DND-41 (cell line): ENCODE results near the gene SREK1IP1.

Experiments
- EZH2 ChIP-seq: IDR thresholded peaks from 3 replicates; pipeline ENCODE4 v1.6.1; 2012; ENCODE audit warnings: borderline replicate concordance, low read depth, mild to moderate bottlenecking, moderate library complexity, low read length, inconsistent platforms; ENCODE audit not compliant: severe bottlenecking
- TF ChIP-seq, protein P1 (sequence below): IDR thresholded peaks from 2 replicates; pipeline ENCODE4 v1.5.1; 2012; ENCODE audit warnings: borderline replicate concordance, low read length, moderate library complexity, mild to moderate bottlenecking; ENCODE audit not compliant: poor library complexity, severe bottlenecking; ENCODE audit errors: extremely low read depth

DNA sequence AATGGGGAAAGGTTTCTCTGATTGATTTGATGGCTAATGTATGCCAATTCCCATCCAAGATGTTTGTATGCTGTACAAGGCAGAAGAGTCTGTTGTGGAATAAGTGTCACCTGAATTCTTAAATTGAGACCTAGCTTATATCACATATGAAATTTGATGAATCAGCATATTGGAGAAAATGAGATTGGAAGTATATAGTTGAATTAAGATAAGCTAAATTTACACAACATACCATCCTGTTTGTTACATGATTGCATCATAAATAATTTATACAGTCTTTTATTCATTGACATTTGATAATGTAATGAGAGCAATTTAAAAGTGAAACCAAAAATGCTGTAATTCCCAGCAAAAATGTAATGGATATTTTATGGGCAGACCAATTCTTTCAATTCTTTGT is 1.4 kb upstream of the SREK1IP1 start:
- TF ChIP-seq, protein P1, sequence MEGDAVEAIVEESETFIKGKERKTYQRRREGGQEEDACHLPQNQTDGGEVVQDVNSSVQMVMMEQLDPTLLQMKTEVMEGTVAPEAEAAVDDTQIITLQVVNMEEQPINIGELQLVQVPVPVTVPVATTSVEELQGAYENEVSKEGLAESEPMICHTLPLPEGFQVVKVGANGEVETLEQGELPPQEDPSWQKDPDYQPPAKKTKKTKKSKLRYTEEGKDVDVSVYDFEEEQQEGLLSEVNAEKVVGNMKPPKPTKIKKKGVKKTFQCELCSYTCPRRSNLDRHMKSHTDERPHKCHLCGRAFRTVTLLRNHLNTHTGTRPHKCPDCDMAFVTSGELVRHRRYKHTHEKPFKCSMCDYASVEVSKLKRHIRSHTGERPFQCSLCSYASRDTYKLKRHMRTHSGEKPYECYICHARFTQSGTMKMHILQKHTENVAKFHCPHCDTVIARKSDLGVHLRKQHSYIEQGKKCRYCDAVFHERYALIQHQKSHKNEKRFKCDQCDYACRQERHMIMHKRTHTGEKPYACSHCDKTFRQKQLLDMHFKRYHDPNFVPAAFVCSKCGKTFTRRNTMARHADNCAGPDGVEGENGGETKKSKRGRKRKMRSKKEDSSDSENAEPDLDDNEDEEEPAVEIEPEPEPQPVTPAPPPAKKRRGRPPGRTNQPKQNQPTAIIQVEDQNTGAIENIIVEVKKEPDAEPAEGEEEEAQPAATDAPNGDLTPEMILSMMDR: no peak
- TF ChIP-seq EZH2: no peak
